HG03196 (cell line): ENCODE data around the gene SYNRG.

Experiments
- ATAC-seq: cut with Tn5 transposase; IDR thresholded peaks from one replicate; pipeline ENCODE4 v1.9.1; 2021; ENCODE audit not compliant: unreplicated experiment

SYNRG gene

DNA sequence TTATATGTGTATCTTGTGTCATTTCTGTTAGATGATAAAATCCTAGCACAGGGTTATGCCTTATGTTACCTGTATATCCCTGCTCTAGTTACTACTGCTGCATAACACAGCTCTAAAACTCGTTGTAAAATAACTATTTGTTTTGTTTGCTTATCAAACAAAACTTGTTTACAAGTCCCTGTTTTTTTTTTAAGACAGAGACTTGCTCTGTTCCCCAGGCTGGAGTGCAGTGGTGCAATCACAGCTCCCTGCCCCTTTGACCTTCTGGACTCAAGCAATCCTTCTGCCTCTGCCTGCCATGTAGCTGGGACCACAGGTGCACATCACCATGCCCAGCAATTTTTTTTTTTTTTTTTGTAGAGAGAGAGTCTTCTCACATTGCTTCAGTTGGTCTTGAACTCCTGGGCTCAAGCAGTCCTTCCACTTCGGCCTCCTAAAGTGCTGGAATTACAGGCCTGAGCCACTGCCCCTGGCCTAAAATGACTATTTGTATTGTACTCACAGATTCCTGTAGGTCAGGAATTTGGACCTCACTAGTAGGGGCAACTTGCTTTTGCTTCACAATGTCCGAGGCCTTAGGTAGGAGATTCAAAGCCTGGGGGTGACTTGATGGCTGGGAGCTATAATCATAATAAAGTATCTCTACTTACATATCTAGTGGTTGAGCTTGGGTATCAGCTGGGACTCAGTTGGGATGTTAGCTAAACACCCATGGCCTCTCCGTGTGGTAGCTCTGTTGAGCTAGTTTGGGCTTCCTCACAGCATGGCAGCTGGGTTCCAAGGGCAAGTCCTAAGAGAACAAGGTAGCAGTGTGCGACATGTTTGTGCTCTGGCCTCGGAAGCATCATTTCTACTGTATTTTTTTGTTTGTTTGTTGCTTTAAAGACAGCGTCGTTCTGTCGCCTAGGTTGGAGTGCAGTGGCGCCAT lies 106.9 kb downstream of the SYNRG start:
- ATAC-seq, result no peak

DNA sequence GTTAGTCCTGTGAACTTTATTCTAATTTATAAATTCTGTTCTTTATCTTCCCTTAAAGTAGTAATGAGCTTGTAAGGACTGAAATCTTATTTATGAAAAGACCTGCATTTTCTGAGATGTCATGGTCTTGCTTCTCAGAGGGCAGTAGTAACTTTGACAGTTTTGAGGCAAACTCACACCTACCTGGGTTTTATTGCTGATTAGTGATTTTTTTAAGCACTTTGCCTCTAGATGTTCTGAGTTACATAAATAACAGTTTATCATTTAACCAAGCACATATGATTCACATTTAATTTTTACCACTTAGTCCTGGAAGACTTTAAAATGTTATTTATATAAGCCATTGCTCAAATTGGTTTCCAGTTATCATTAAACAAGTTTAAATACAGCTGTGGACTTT lies 108.8 kb downstream of the SYNRG start:
- ATAC-seq, result no peak

DNA sequence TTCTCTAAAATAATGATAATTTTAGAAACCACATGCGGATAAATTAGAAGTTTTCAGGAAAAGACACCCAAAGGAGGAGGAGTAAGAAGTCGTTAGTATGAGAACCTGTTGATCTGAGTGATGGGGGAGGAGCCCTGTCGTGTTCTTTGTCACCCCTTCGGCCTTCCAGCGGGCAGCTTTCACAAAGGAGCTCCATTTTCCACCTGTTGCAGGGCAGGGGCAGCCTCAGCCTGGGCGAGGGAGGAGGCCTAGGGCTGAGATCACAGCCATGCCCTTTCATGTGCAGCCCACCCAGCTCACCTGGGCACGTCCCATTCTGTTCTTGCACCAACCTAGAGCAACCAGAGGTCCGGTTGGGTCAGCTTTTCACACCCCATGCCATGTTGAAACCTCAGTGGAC lies 114.2 kb downstream of the SYNRG start:
- no peak for ATAC-seq

DNA sequence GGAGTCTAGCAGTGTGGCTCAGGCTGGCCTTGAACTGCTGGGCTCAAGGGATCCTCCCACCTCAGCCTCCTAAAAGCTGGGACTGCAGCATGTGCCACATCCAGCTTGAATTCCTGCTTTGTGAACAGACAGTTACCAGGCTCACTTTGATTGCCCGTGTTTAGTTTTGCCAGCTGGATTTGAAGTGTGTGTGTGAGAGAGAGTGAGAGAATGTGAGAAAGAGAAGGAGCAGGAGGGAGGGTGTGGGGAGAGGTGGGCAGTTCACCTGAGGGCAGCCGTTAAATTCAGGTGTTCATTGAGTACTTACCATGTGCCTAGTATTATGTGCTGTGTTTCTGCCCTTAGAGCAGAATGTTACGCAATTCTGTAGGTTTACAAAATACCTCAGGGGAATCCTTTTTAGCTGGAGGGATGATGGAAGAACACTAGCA lies 114.8 kb downstream of the SYNRG start:
- no peak for ATAC-seq

DNA sequence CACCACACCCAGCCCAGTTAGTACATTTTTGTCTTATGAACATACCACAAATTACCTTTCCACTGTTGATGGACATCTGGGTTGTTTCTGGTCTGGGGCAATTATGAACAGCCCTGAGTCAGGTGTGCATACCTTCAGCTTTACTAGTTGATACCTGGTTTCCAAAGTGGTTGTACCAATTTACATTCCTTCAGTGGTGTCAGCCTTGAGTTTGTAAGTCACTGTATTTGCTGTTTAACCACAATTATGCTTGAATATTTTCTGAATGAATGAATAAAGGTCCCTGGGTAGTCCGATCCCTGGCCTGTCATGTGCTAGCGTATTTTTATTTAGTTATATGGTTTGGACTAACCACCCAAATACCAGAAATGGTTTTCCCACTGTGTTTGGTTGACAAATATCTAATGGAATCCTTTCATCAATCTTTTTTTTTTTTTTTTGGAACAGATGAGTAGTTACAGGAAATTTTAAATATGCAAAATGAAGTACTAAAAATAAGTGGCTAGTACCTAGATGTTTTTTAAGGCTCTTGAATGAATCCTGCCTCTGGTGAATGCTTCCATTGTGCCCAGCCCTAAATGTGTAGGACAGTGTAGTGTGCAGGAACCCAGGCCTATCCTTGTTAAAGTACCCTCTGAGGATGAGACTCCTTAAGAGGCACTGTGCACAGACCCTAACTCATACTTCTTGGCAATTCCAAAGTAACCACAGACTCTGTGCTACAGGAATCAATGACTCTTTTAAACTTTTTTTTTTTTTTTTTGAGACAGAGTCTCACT lies 115.8 kb downstream of the SYNRG start:
- no peak for ATAC-seq

DNA sequence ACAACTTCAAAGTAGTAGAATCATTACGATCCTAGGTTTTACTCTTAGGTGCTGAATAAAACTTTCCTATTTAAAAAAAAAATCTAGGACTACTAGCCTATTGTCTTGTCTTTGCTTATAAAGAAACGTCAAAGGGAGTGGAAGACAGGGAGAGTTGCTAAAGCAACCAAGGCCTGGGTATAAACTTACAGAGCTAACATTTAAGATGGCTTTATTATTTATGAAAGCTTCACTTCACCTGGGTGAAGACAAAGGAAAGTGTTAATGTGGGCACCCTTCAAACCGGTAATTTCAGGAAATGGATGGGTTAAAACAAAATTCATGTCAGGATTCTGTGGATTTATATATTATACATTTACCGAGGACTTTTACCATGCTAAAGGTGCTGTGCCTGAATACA lies 117.1 kb downstream of the SYNRG start:
- no peak for ATAC-seq

DNA sequence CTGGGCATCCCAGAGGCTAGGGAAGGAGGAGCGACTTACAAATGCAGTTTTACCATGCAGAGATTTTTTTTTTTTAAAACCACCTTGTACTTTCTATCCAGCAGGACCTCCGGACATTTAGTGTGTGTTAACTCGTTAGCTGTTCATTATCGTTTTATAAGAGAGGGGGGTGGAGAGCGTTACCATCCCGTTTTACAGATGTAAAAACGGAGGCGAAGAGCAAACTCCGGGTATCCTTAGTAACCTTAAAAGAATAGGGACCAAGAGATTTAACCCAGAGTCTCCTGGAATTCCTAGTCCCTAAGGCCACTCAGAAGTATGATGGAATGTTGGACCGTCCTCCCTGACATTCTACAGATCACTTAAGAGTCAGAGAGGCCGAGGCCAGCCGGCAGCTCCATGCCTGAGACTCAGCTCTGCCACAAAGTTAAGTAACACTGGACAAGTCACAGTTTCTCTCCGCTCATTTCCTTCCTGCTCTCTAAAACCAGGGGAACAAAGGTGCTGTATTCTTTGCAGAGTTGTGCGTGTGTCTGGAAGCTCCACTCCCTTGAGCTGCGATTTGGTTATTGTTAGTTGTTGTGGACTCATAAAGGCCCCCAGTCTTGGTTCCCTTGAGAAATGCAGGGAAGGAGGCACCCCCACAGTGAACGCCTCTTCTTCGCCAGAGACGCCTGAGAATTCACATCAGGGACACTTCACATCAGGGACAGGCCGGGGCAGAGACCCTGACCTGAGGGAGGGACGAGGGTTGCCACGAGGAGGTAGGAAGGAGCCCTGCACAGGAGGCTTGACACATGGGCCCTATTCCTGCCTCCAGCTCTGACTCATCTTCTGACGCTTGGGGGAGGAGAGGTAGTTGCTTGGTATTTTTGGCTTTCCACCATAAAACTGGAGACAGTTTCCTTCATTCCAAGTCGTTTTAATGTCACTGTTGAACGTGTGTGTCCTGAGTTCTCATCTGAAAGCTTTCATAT lies 118.3 kb downstream of the SYNRG start:
- ATAC-seq, result no peak

DNA sequence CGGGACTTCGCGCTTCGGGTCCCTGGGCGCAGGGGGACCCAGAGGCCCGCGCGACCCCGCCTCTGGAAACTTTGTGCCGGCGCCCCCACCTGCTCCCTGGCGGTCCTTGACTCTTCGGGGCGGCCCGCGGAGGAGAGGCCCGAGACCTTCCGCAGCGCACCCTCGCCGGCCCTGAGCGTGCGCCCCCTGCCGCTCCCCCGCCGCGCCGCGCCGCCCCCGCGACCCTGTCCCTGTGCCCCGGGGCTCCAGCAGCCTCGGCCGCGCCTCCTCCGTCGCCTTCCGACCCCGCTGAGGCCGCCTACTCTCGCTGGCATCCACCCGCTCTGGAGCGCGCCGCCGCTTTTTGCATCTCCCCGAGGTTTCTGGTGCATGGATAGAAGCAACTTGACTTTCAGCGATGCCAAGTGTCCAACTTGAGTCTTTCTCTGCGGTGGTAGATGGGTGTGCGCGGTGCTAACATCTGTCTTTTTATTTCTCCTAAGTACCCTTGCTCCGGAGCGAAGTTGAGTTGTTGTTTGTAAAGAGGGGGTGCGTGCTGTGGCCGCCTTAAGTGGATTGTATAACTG lies 119.1 kb downstream of the SYNRG start:
- peak; percentile 42 for ATAC-seq

DNA sequence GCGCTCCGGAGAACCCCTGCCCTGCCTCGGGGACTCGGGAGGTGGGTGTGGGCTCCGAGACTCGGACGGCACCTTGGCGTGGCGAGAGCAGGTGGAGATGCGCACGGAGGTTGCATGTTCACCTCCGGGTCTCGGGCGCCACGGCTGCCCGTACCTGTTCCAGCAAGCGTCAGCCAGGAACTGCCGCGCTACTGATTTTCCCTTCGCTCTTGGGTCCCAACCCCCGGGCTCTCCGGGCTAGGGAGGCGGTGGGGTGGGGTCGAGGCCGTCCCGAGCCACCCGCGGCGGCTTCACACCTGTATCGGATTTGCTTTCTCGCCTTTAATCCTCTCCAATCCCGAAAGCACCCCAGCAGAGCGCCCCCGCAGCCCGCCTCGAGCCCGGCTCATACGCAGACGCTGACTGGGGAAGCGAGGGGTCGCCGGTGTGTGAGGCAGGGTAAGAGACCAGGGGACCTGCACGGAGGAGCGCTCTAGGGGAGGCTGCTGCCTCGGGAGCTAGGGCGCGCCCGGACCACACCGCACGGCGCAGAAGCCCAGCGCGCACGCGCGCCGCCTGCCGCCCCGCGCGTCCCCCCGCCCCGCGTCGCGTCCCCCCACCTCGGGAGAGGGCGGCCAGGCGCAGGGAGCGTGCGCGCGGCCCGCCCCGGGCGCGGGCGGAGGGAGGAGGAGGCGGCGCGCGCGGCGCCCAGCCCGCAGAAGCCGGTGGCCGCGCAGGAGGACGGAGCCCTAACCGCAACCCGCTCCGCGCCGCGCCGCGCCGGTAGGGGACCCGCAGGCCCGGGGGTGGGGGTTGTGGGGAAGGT lies 119.8 kb downstream of the SYNRG start, which contains the start of gene DUSP14:
TSS of gene DUSP14 (plus strand) at position 695 of the 805 bp plus-strand sequence. CDS start 22,382 bp downstream, outside the sequence.
- ATAC-seq, result peak; percentile 59

DNA sequence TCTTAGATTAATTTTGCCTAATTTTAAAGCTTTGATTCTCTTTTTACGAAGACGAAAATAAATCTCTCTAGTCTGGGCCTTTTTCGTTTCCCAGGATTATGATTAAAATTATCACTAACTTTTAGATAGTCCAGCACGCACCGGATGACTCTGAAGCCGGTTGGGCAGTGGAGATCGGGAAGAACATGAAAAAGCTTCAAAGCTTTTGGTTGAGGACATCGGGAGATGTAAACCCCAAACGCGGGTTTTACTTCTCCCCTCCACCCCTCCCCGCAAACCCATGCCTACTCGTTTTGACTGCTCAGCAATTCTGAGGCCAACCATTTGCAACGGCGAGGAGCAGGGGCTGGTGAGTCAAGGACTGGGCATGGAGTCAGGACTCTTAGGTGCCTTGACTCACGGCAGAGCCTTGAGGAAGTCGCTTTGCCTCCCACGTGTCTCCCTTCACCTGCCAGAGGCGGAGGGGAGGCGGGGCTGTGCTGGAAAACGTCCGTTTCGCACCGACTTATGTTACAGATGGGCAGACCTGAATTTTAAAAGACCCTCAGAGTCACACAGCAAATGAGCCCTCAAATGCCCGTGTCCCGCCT lies 120.5 kb downstream of the SYNRG start:
- peak; percentile 16 for ATAC-seq

DNA sequence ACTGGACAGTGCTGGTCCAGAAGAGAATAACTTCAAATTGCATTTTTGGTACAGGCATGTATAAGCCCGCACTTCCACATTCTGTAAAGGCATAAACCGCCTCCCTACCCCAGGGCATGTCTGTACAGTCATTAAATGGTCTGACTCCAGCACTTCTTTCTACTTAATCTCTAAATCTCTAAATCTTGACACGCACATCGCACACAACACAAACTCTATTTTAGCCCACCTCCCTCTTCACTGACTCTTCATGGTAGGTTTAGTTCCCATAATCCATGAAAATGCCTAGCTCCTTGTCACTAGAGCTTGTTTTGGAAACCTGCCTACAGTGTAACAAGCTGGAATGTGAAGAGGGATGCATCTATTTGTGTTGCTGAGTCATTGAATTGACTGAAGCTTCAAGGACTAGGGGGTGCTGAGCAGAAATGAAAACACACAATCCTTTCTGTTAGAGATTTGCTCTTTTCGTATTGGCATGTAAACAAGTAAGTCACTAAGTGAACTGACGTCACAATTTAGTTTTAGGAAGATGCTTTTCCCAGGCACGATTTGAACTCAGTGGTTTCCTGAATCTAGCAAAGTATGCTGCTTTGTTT lies 121.1 kb downstream of the SYNRG start:
- ATAC-seq, result no peak

DNA sequence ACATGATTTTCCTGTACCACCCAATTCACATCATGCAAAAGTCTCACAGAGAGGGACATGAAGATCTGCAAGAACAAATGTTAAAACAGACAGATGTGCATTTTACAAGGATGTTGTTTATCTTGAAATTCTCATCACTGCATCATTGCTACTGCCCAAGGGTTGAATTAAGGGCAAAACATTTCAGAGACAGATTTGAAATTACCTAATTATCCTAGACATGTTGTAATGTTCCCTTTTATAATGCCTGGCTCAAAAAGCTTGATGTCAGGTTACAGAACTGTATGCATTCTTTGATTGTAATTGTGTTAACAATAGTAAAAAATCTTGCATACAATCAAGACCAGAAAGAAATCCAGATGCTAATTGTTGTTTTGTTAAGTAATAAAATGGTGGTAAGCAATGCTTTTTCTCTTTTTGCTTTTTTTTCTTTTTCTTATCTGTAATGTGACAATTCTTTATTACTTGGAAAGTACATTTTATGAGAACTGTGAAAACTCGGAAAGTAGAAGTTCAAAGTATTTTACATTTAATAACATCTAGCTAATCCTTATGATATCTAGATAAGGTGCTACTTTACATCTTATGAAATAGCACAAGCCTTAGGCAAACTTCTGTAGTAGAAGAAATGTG lies 123.2 kb downstream of the SYNRG start:
- ATAC-seq, result no peak

DNA sequence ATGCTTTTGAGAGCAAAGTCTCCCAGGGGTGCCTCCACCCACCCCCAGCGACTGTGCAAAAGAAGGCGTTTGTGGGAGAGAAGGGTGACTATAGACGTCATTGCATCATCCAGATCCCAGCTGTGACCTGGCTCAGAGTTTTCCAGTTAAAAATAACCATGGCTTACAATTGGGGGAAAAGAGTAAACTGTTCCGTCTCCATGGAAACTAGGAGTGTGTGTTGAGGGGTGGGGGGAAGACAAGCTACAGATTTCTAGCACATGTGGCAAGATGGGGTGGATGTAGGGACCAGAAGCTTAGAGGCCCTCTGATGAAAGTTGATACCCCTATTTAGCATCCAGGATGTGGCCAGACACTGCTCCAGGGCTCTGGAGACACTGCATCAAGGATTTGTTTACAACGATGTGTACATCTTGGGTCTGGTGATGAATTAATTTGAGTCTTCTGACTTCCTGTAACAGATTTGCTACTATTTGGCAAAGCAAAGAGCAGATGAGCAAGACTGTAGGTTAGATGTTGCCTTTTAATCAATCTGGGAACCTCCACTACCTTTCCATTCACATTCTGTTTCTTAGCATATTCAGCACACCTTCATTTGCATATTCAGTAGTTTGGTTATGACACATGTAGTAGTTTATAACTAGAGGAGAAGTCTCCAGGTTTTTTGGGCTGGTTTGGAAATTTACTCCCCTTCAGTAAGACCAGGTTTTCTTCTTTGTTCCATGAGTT lies 125.7 kb downstream of the SYNRG start:
- no peak for ATAC-seq

DNA sequence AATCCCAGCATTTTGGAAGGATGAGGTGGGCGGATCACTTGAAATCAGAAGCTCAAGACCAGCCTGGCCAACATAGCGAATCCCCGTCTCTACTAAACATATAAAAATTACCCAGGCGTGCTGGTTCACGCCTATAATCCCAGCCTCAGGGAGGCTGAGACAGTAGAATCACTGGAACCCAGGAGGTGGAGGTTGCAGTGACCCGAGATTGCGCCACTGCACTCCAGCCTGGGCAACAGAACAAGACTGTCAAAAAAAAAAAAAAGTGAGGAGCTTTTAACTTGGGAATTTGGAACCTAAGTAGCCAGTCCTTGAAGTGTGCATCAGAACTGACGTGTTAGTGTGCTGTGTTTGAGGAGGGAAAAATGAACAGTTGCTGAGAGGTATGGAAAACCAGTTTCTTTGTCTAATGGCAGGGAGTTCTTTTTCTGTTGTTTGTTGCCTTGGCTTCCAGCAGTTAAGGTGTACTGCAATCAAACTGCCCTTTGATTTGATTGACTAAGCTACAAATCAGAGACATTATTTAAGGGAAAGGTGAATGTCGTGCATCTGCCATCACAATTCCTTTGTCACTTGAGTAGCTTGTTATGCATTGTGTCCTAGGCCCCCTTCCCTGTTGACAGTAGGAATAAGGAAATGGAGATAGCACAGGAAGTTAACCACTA lies 128.1 kb downstream of the SYNRG start:
- no peak for ATAC-seq

DNA sequence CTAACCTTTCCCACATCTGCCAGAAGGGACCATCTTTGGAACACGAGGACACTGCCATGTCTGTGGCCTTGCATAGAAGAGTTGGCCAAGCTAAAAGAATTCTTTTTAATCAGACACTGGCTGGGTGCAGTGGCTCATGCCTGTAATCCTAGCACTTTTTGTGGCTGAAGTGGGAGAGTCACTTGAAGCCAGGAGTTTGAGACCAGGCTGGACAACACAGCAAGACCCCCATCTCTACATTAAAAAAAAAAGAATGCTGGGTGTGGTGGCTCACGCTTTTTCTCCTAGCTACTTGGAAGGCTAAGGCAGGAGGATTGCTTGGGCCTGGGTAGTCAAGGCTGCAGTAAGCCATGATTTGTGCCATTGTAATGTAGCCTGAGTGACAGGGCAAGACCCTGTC lies 128.8 kb downstream of the SYNRG start:
- ATAC-seq, result no peak

DNA sequence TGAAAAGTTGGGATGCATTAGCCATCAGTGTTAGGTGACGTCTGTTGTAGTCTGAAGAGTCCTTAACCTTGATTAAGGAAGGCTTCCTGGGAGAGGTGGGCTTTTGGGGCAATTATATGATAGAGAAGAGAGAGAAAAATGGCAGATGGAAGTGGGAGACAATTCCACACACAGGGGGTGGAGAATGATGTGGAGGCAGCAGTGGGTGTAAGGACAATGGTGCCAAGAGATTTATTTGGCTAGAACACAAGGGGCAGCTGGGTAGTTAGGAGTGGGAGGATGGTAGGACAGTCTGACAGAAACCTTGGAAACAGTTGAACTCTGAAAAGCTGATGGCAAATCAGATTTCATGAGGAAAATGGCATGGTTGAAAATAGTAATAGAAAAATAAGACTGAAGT lies 130.2 kb downstream of the SYNRG start:
- no peak for ATAC-seq

DNA sequence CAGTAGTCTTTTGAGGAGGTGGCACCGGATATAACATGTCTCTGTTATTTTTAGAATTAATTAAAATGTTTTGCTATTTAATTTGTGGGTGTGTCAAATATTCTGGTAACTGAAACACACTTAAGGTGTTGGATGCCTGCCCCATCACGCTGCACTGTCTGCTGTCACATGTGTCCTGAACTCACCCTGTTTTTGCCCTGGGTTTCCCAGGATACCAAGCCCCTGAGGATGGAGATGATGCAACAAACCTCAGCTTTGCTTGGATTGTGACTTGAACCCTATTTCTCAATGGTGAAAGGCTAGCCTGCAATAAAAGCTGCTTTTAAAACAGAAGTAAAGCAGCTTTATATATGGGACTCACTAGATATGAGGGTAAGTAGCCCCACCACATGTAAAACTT lies 131.0 kb downstream of the SYNRG start:
- no peak for ATAC-seq
